B cell (primary cell): ENCODE measurements around the gene MPZL1. TPM values are rescaled to one million over a fixed set of nuclear protein-coding genes. Genes with fewer than 3 reads are reported as not detected.
"Not testable (repeated sequence)": the region's sequence is repeated elsewhere in the genome, so short reads cannot be mapped to it uniquely, and the experiment has no call there.

Experiments used
- ATAC-seq: fragments of 200-7000 bp; cut with Tn5 transposase; one replicate; pipeline ENCODE4 v1.10.0; 2021; ENCODE audit warnings: low read depth, mild to moderate bottlenecking, moderate number of reproducible peaks, moderate library complexity
- CTCF ChIA-PET: fragments of 350-600 bp; sonication (Branson Sonifier 250); formaldehyde crosslinking; loops from one replicate; lab custom pipeline; 2021; ENCODE audit warnings: antibody characterized with exemption, inconsistent platforms; lab: Charles Lee
- POLR2A ChIA-PET: fragments of 350-600 bp; sonication (Branson Sonifier 250); formaldehyde crosslinking; loops from one replicate; lab custom pipeline; 2021; ENCODE audit warnings: antibody characterized with exemption; lab: Charles Lee
- DNase-seq: peaks from one replicate; pipeline ENCODE4 v3.0.0; 2013
- H2AFZ ChIP-seq: 2 replicates; pipeline ENCODE4 v1.6.1; 2012; ENCODE audit warnings: mild to moderate bottlenecking, low read depth, low read length; ENCODE audit not compliant: insufficient read depth, poor library complexity, severe bottlenecking
- H3K27ac ChIP-seq, 2 donors: 1 replicate in 1 of 2; 2 replicates in 1 of 2; pipeline ENCODE4 v1.5.1; 2012 to 2013; ENCODE audit warnings: low read length in 2 of 2, mild to moderate bottlenecking in 2 of 2, moderate library complexity in 1 of 2
- H3K27me3 ChIP-seq, 4 experiments: fragments of 200-600 bp in 1 of 4; sonication (generic) in 1 of 4; replicated peaks in 1 of 4; 1 replicate in 2 of 4; 2 replicates in 2 of 4; pipeline versions ENCODE4 v1.6.1 to v1.7.0; 2013 to 2016; ENCODE audit warnings: low read length in 3 of 4, mild to moderate bottlenecking in 2 of 4, mixed read lengths in 1 of 4, moderate library complexity in 1 of 4; ENCODE audit not compliant: insufficient read depth in 4 of 4, control insufficient read depth in 3 of 4; ENCODE audit errors: control extremely low read depth in 1 of 4
- H3K36me3 ChIP-seq, 2 experiments: replicated peaks in 1 of 2; 1 replicate in 1 of 2; 2 replicates in 1 of 2; pipeline versions ENCODE4 v1.6.1 to v1.7.1; 2013; ENCODE audit warnings: low read length in 1 of 2; ENCODE audit not compliant: insufficient read depth in 2 of 2, control insufficient read depth in 1 of 2; ENCODE audit errors: control extremely low read depth in 1 of 2, extremely low read depth in 1 of 2
- H3K4me1 ChIP-seq, 2 donors: fragments of 200-600 bp in 1 of 2; sonication (generic) in 1 of 2; 1 replicate in 1 of 2; 2 replicates in 1 of 2; pipeline versions ENCODE4 v1.5.1 to v1.6.1; 2013 to 2017; ENCODE audit warnings: low read length in 2 of 2; ENCODE audit not compliant: control insufficient read depth in 2 of 2, insufficient read depth in 2 of 2
- H3K4me2 ChIP-seq: replicated peaks from 2 replicates; pipeline ENCODE3; 2012; ENCODE audit warnings: mild to moderate bottlenecking, low read depth, low read length; ENCODE audit not compliant: poor library complexity, severe bottlenecking
- H3K4me3 ChIP-seq, 5 experiments: fragments of 200-600 bp in 1 of 5; sonication (generic) in 1 of 5; 1 replicate in 3 of 5; 2 replicates in 2 of 5; pipeline versions ENCODE4 v1.5.1 to v1.7.0; 2011 to 2016; ENCODE audit warnings: low read length in 4 of 5, mild to moderate bottlenecking in 4 of 5, low read depth in 2 of 5, control low read depth in 1 of 5, moderate library complexity in 1 of 5; ENCODE audit not compliant: insufficient read depth in 1 of 5; ENCODE audit errors: control extremely low read depth in 1 of 5, extremely low read depth in 1 of 5
- H3K79me2 ChIP-seq: fragments of 200-600 bp; sonication (generic); one replicate; pipeline ENCODE4 v1.6.0; 2016; ENCODE audit warnings: low read length; ENCODE audit not compliant: control insufficient read depth, insufficient read depth
- H3K9ac ChIP-seq: fragments of 200-600 bp; sonication (generic); 2 replicates; pipeline ENCODE4 v1.6.1; 2017; ENCODE audit warnings: mild to moderate bottlenecking, low read length, moderate library complexity
- H3K9me3 ChIP-seq, 3 donors: one replicate each; pipeline versions ENCODE4 v1.6.1 to v1.7.1; 2013; ENCODE audit warnings: low read length in 2 of 3; ENCODE audit not compliant: control insufficient read depth in 2 of 3, insufficient read depth in 1 of 3; ENCODE audit errors: control extremely low read depth in 1 of 3
- H4K20me1 ChIP-seq: 2 replicates; pipeline ENCODE4 v1.6.0; 2012; ENCODE audit warnings: mild to moderate bottlenecking, low read length; ENCODE audit not compliant: insufficient read depth, control insufficient read depth, poor library complexity, severe bottlenecking
- H3K27ac Mint-ChIP-seq: one replicate; pipeline ENCODE4 v1.8.0; 2021; ENCODE audit warnings: mixed read lengths
- H3K27me3 Mint-ChIP-seq: one replicate; pipeline ENCODE4 v1.8.0; 2021; ENCODE audit warnings: mixed read lengths
- H3K4me1 Mint-ChIP-seq: one replicate; pipeline ENCODE4 v1.8.0; 2021; ENCODE audit warnings: mixed read lengths
- H3K4me3 Mint-ChIP-seq: one replicate; pipeline ENCODE4 v1.8.0; 2021; ENCODE audit warnings: mixed read lengths
- H3K9me3 Mint-ChIP-seq: one replicate; pipeline ENCODE4 v1.8.0; 2022; ENCODE audit warnings: mixed read lengths; ENCODE audit not compliant: insufficient read depth
- CTCF ChIP-seq: fragments of 200-600 bp; IDR thresholded peaks from one replicate; pipeline ENCODE4 v1.8.0; 2022; ENCODE audit warnings: antibody characterized with exemption, mild to moderate bottlenecking
- EZH2 ChIP-seq: IDR thresholded peaks from 2 replicates; pipeline ENCODE4 v1.6.1; 2012; ENCODE audit warnings: borderline replicate concordance, low read depth, mild to moderate bottlenecking, moderate library complexity, low read length; ENCODE audit not compliant: insufficient read depth, poor library complexity, severe bottlenecking
- WGBS: methylation state at CpG from one replicate; pipeline ENCODE4 v1.1.5; 2013; ENCODE audit warnings: missing lambda C conversion rate; ENCODE audit not compliant: insufficient coverage; 5-methylcytosine and 5-hydroxymethylcytosine counted together
- intact Hi-C: fragments of 100-400 bp; cut with micrococcal nuclease; formaldehyde crosslinking; loops from one replicate; pipeline ENCODE4 v1.10.0; 2022
- polyA plus RNA-seq: library from polyadenylated mRNA; depleted of rRNA; stranded (reverse); fragments of >200 nt; gene quantifications from 2 replicates; pipeline ENCODE4 v1.2.3, GENCODE V29; 2012
- total RNA-seq, 2 donors: library from RNA; stranded (reverse); fragments of 120-200 nt in 1 of 2; gene quantifications; 1 replicate in 1 of 2; 2 replicates in 1 of 2; pipeline versions ENCODE4 v1.2.3 to v1.2.4, GENCODE V29; 2013 to 2022

The MPZL1 gene
- total and polyA plus RNA-seq, 2 donors (not counting 1 experiment from before 2014, with no cell fraction given) = 15.4 to 27.7 TPM

GRCh38 chr1:167742392-167743057 lies 20.7 kb downstream of the MPZL1 start:
- H3K9me3 ChIP-seq, POLR2A ChIA-PET, H3K36me3 ChIP-seq, CTCF ChIA-PET, H3K9ac ChIP-seq, DNase-seq, H3K27me3 ChIP-seq, H3K4me3 Mint-ChIP-seq, H2AFZ ChIP-seq, H3K4me2 ChIP-seq, H4K20me1 ChIP-seq, ATAC-seq, H3K4me3 ChIP-seq, H3K27me3 Mint-ChIP-seq, H3K9me3 Mint-ChIP-seq, H3K27ac ChIP-seq: not testable (repeated sequence)
- Mint-ChIP-seq H3K27ac (peak overlapping the region; percentile 34), H3K4me1 (peaks cover 40% of the 10 kb centered on the region)
- Histone ChIP-seq H3K79me2 (peaks cover 64% of the 10 kb centered on the region), H3K4me1 (peaks cover 14 to 15% of the 10 kb centered on the region in 2 donors)
- WGBS = no CpG with 5 or more reads among the region's 1 CpG
- intact Hi-C loops = loop anchor here (2.0 kb wide), 1 partner anchor 14 kb away; no protein-coding TSS in a partner anchor

GRCh38 chr1:167744901-167745300 lies 23.1 kb downstream of the MPZL1 start:
- Histone ChIP-seq H2AFZ (no peak overlapping the region), H3K9ac (no peak overlapping the region), H3K79me2 (peaks cover 53% of the 10 kb centered on the region), H4K20me1 (no peaks in the 10 kb centered on the region), H3K9me3 (no peaks in the 10 kb centered on the region), H3K27ac (no peak overlapping the region), H3K4me2 (no peak overlapping the region), H3K36me3 (no peaks in the 10 kb centered on the region), H3K4me3 (no peak overlapping the region), H3K27me3 (no peaks in the 10 kb centered on the region), H3K4me1 (peaks cover 17 to 22% of the 10 kb centered on the region in 2 donors)
- intact Hi-C loops = no loop called here
- no peak overlapping the region for H3K27ac Mint-ChIP-seq
- H3K4me3 Mint-ChIP-seq = no peak overlapping the region
- ChIA-PET POLR2A (no interaction called here), CTCF (no interaction called here)
- DNase-seq (no peak), ATAC-seq (no peak)
- no peaks in the 10 kb centered on the region for H3K9me3 Mint-ChIP-seq
- no peak for TF ChIP-seq CTCF
- no peak for TF ChIP-seq EZH2
- H3K27me3 Mint-ChIP-seq = no peaks in the 10 kb centered on the region
- peaks cover 58% of the 10 kb centered on the region for H3K4me1 Mint-ChIP-seq
- WGBS = 95% methylated on average over 2 of the region's 3 CpGs
